Measurements from ENCODE around the gene GSDME.
"Not testable (repeated sequence)": the region's sequence is repeated elsewhere in the genome, so short reads cannot be mapped to it uniquely, and the experiment has no call there.

Gene GSDME

DNA sequence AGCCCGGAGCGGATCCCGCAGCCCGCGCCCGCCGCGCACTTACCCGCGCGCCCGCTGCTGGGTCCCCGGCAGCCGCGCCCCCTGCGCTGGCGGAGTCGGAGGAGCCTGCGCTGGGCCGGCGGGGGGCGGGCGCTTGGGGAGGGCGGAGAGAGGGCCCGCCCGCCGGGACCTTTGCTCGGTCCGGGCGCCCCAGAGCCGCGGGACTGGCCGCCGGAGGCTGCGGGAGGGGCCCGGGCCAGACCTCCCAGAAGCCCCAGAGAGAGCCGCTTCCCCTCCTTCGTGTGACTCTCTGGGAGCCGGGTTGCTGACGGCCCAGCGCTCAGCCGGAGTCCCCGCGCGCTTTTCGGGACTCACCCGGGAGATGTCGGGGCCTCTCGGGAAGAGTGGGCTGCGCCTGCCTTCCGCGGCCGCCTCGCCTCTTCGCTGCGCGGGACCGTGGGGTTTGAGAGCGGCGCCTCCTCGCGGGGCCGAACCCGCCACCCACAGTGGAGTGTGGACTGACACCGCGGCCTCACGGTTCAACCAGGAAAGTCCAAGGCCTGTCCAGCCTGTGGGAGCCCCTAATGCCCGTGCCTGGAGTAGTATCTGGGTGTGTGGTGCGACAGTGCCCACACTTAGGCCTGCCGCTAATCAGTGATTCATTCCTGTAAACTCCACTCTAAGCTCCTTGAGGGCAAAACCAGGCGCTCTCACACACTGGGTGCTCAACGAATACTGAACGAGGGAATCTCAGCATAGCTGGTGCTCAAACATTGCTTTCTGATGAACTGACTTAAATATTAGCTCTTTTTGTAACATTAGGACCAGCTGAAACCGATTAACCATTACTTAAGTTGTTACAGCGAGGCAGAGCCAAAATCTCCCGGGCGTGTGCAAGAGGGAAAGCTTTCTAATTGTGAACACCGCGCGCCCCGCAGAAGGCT, at the start of gene GSDME:
Gene GSDME (minus strand): TSS at position 112 of the 923 bp plus-strand sequence. CDS start 7,690 bp downstream, outside the sequence.
- no peak for DNase-seq (ENCODE audit: low spot score)

DNA sequence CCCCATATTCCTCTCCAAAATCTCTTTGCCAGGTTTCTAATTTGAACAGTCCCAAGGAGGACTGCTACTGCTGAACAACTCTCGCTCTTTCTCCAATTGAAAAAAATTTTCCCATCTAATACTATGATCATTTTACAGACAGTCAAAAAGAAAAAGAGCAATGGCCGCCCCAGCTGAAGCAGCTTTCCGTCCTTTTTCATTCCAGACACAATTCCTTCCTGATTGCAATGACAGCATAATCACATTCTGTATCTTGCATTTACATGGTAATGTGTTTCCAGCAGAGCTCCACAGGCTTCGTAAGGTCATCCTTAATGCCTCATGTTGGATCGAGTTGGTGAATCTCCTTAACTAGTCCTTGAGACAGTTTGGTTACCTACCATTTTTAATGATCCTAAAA, 45.0 kb upstream of the GSDME start:
- DNase-seq (ENCODE audit: low spot score): no peak

DNA sequence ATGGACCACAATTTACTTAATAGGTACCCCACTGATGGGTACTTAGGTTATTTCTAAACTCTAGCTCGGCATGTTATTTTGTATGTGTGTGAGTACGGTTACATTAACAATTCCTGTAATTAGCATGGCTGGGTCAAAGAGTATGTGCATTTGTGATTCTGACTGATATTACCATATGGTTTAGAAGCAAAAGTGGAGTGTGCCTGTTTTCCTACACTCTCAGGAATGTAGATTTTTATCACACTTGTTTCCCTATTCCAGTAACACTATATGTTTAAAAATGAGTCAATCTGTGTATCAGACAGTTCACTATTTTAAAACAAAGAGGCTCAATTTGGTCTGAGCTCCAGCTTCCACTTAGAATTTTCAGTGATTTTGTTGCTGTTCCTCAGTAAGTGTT, 44.6 kb upstream of the GSDME start:
- DNase-seq (ENCODE audit: low spot score): no peak

DNA sequence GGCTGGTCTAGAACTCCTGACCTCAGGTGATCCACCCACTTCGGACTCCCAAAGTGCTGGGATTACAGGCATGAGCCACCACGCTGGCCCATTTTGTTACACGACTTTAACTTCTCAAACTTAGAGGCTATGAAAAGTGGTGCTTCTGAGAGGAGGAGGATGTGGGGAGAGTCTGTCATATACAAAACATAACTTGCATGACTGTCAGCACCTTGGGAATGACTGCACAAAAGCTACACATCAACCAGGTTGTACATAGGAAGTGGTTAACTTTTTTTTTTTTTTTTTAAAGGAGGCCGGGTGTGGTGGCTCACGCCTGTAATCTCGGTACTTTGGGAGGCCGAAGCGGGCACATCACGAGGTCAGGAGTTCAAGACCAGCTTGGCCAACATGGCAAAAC, 43.4 kb upstream of the GSDME start:
- DNase-seq (ENCODE audit: low spot score): no peak

GRCh38 chr7:24800073-24800472, 42.8 kb upstream of the GSDME start:
- DNase-seq (ENCODE audit: low spot score): no peak

DNA sequence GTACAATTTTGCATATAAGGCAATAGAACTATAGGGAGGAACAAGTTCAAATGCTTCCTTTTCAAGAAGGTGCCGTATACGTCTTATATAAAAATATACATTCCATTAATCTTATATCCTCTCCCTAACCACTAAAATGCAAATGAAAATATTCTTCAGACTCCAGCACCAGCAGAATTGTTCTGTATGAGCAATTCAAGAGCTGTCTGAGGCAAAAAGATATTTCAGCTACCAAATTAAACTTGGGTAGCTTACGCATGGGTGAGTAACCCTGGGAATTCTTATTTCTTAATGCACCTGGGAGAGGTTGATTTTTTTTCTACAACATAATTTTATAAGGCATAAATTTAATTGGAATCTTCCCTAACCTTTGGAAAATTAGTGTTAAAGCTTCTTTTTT, 42.2 kb upstream of the GSDME start:
- DNase-seq (ENCODE audit: low spot score): no peak

GRCh38 chr7:24798261-24798660, 41.0 kb upstream of the GSDME start:
- no peak for DNase-seq (ENCODE audit: low spot score)

GRCh38 chr7:24797270-24797669, 40.0 kb upstream of the GSDME start:
- DNase-seq (ENCODE audit: low spot score): no peak

DNA sequence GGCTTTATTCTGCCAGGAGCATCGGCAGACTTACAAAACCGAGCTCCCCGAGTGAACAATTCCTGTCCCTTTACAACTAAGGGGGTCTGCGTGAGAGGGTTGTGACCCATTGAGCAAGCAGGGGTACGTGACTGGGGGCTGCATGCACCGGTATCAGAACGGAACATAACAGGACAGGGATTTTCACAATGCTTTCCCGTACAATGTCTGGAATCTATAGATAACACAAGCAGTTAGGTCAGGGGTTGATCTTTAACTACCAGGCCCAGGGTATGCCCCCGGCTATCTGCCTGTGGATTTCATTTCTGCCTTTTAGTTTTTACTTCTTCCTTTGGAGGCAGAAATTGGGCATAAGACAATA, 38.1 kb upstream of the GSDME start:
- no peak for DNase-seq (ENCODE audit: low spot score)

DNA sequence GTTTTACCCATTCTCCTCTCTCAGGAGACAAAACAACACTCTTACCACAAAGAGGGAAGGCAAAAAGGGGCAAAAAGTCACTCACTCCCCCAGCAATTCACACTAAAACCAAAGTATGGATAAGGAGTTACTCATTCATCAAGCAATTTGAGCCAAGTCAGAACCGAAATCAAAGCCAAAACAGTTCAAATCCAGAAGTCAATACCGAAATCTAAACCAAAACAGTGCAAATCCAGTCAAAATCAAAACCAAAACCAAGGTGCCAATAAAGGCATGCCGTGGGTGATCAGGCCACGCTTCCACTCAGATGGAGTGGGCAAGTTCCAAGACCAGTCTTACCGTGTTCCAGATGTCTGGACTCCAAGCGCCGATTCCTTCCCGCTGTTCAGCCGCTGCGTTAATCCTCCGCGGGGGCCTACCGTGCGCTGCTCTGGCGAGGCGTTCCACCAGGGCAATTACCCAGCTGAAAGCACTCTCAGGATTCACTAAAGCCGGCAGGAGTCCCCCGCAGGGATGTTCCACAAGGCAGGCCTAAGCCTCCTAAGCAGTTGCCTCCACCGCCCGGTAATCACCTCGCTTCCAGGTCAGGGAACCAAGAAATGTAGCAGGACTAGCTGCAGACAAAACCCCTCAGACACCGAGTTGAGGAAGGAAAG, 37.6 kb upstream of the GSDME start:
- not testable (repeated sequence) for DNase-seq (ENCODE audit: low spot score)

GRCh38 chr7:24793982-24794648, 36.9 kb upstream of the GSDME start:
- DNase-seq (ENCODE audit: low spot score): peak; percentile 32

DNA sequence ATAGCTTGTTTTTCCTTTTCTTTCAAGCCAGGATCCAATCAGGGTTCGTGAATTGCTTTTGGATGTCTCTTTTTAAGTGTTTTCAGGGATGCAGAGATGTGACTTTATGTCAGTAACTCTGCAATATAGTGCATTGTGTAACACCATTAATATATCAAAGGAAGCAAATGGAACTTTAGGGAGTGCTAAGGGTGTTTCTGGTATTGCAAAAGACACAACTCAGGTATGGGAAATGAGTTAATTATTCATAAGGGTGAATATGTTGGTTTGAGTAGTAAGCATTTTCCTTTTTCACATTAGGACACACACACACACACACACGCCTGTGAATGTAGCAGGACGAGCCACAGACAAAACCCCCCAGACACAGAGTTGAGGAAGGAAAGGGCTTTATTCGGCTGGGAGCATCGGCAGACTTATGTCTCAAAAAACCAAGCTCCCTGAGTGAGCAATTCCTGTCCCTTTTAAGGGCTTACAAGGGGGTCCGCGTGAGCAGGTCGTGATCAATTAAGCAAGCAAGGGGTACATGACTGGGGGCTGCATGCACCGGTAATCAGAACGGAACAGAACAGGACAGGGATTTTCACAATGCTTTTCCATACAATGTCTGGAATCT, 31.8 kb upstream of the GSDME start:
- no peak for DNase-seq (ENCODE audit: low spot score)

DNA sequence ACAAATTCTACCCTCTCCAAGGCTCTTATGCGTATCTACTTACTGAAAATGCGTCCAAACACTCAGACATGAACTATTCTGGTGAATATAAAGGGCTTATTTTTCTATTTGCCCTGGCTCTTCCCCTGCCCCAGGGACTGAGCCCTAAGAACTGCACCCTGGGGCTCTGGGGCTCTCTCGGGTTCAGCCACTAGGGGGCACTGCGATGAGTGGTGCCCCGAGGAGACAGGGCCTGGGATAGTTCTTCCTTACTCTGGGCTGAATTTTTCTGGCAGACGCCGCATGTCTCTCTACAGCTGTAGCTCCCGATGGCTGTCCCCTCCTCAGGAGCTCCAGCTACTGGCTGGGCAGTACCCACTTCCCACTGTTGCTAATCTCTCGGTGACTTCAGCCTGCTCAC, 30.8 kb upstream of the GSDME start:
- DNase-seq (ENCODE audit: low spot score): no peak

GRCh38 chr7:24786941-24787340, 29.7 kb upstream of the GSDME start:
- DNase-seq (ENCODE audit: low spot score): no peak

DNA sequence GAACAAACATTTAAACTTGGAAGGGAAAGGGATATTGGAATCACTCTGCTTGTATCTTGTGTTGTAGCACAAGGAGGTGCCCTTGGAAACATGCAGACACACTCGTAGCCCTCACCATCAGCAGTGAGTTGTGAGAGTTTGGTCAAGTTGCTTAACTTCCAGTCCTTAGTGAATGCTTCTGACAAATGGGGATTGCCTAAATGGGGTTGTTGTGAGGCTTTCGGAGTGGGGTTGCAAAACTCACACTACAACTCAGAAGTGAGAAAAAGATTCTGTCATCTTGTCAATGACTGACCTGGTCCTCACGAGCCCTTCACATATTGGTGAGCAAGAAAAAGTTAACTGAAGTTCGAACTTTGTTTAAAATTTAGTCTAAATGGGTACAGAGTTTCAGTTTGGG, 29.0 kb upstream of the GSDME start:
- DNase-seq (ENCODE audit: low spot score): no peak

- DNase-seq (ENCODE audit: low spot score): no peak
Observed at GRCh38 chr7:24784277-24784676, 27.0 kb upstream of the GSDME start.

GRCh38 chr7:24783698-24784097, 26.4 kb upstream of the GSDME start:
- no peak for DNase-seq (ENCODE audit: low spot score)

DNA sequence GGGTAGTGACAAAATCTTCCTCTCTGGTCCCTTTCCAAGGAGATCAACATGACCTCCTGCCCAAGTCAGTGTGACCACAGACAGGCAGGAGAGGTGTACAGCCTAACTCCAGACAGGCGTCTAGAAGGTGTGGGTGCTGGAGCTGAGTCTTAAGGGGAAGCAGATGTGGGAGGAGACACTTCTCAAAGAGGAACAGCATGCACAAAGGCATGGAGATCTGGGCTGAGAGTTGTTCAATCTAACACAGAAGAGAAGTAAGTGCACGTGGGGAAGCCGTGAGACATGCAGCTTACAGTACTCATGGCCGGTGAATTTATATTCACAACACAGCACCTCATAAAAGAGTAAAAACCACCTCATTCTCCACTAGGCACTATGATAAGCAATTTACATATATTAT, 23.8 kb upstream of the GSDME start:
- no peak for DNase-seq (ENCODE audit: low spot score)

GRCh38 chr7:24779283-24779655, 22.0 kb upstream of the GSDME start:
- DNase-seq (ENCODE audit: low spot score): no peak

- DNase-seq (ENCODE audit: low spot score): peak; percentile 22
Observed at GRCh38 chr7:24778543-24779282, 21.4 kb upstream of the GSDME start.

GRCh38 chr7:24777806-24778205, 20.5 kb upstream of the GSDME start:
- no peak for DNase-seq (ENCODE audit: low spot score)

- DNase-seq (ENCODE audit: low spot score): no peak
Observed at GRCh38 chr7:24773646-24774045, 16.4 kb upstream of the GSDME start.
